ENCODE measurements around the gene DRAM2. TPM values are rescaled to one million over a fixed set of nuclear protein-coding genes. Genes with fewer than 3 reads are reported as not detected.
A peak's percentile ranks its signal among the peaks of the same experiment; 100 is the strongest.

Gene DRAM2
- 23.2 and 25.4 TPM in 2 replicates for total RNA-seq (2022)
- percentile 74 among the genes with signal in this experiment for Bru-seq, nascent RNA
- percentile 69 among the genes with signal in this experiment for BruChase-seq, experiment 1, labeled RNA remaining after a 6-hour chase
- percentile 77 among the genes with signal in this experiment for BruChase-seq, experiment 2, labeled RNA remaining after a 2-hour chase
- long read RNA-seq, partial matches to known transcripts = 3 of 49 reads
- long read RNA-seq, other reads (novel, unspliced or antisense) = 43 of 49 reads

- Mint-ChIP-seq H3K9me3 (ENCODE audit: low read depth, unreplicated experiment) (no peaks in the 10 kb centered on the region), H3K27ac (ENCODE audit: unreplicated experiment) (peak within 1 kb of the TSS; percentile 89), H3K36me3 (ENCODE audit: insufficient read depth, unreplicated experiment) (peaks cover 35% of the 10 kb centered on the region), H3K4me1 (ENCODE audit: low read depth, unreplicated experiment) (peaks cover 22% of the 10 kb centered on the region), H3K27me3 (ENCODE audit: unreplicated experiment) (no peaks in the 10 kb centered on the region), H3K4me3 (ENCODE audit: low read depth, unreplicated experiment) (peak within 1 kb of the TSS; percentile 98)
- TF ChIP-seq CTCF (IDR thresholded peaks at IDR 0.05; ENCODE audit: unreplicated experiment) = no peak
- no TSS peak for BruUV-seq (replicated peaks)
- CTCF ChIA-PET = interaction anchor here (0.9 kb wide), 1 partner anchor 109 kb away, joined by 3 read pairs; no protein-coding TSS in a partner anchor
- intact Hi-C loops (cut with micrococcal nuclease; ENCODE audit: unreplicated experiment) = loop anchor here (2.0 kb wide), 1 partner anchor 63 kb away; no protein-coding TSS in a partner anchor
- DNase-seq = peak; percentile 89
Observed at GRCh38 chr1:111139956-111140679, at the start of gene DRAM2, which contains the start of gene CEPT1. Gene DRAM2 (minus strand): TSS chr1:111140093. CDS start chr1:111131554, 8,539 bp downstream. Gene CEPT1 (plus strand): TSS chr1:111140223. CDS start chr1:111147715, 7,492 bp downstream.

GRCh38 chr1:111184663-111185062 is 44.8 kb upstream of the DRAM2 start:
- Mint-ChIP-seq H3K9me3 (ENCODE audit: low read depth, unreplicated experiment) (no peaks in the 10 kb centered on the region), H3K36me3 (ENCODE audit: insufficient read depth, unreplicated experiment) (peaks cover 12% of the 10 kb centered on the region), H3K27me3 (ENCODE audit: unreplicated experiment) (no peaks in the 10 kb centered on the region), H3K27ac (ENCODE audit: unreplicated experiment) (no peak overlapping the region), H3K4me3 (ENCODE audit: low read depth, unreplicated experiment) (no peak overlapping the region), H3K4me1 (ENCODE audit: low read depth, unreplicated experiment) (no peaks in the 10 kb centered on the region)
- BruUV-seq (replicated peaks) = TSS peak; percentile 26
- CTCF ChIA-PET = interaction anchor here (0.7 kb wide), 1 partner anchor 41 kb away, joined by 8 read pairs; no protein-coding TSS in a partner anchor
- intact Hi-C loops (cut with micrococcal nuclease; ENCODE audit: unreplicated experiment) = no loop called here
- DNase-seq = no peak
- no peak for TF ChIP-seq CTCF (IDR thresholded peaks at IDR 0.05; ENCODE audit: unreplicated experiment)

GRCh38 chr1:111183308-111184069 is 43.6 kb upstream of the DRAM2 start:
- intact Hi-C loops (cut with micrococcal nuclease; ENCODE audit: unreplicated experiment) = no loop called here
- Mint-ChIP-seq H3K27me3 (ENCODE audit: unreplicated experiment) (no peaks in the 10 kb centered on the region), H3K4me3 (ENCODE audit: low read depth, unreplicated experiment) (no peak overlapping the region), H3K27ac (ENCODE audit: unreplicated experiment) (no peak overlapping the region), H3K4me1 (ENCODE audit: low read depth, unreplicated experiment) (no peaks in the 10 kb centered on the region), H3K36me3 (ENCODE audit: insufficient read depth, unreplicated experiment) (peaks cover 12% of the 10 kb centered on the region), H3K9me3 (ENCODE audit: low read depth, unreplicated experiment) (no peaks in the 10 kb centered on the region)
- DNase-seq = no peak
- no peak for TF ChIP-seq CTCF (IDR thresholded peaks at IDR 0.05; ENCODE audit: unreplicated experiment)
- CTCF ChIA-PET = no interaction called here
- no TSS peak for BruUV-seq (replicated peaks)

GRCh38 chr1:111182052-111182451 is 42.2 kb upstream of the DRAM2 start:
- Mint-ChIP-seq H3K4me1 (ENCODE audit: low read depth, unreplicated experiment) (no peaks in the 10 kb centered on the region), H3K4me3 (ENCODE audit: low read depth, unreplicated experiment) (no peak overlapping the region), H3K27me3 (ENCODE audit: unreplicated experiment) (no peaks in the 10 kb centered on the region), H3K9me3 (ENCODE audit: low read depth, unreplicated experiment) (no peaks in the 10 kb centered on the region), H3K27ac (ENCODE audit: unreplicated experiment) (no peak overlapping the region), H3K36me3 (ENCODE audit: insufficient read depth, unreplicated experiment) (peaks cover 12% of the 10 kb centered on the region)
- DNase-seq = no peak
- intact Hi-C loops (cut with micrococcal nuclease; ENCODE audit: unreplicated experiment) = no loop called here
- no peak for TF ChIP-seq CTCF (IDR thresholded peaks at IDR 0.05; ENCODE audit: unreplicated experiment)
- no TSS peak for BruUV-seq (replicated peaks)
- CTCF ChIA-PET = no interaction called here

Measured in Calu3 (cell line).